ENCODE data around the gene KCNG1. TPM values are rescaled to one million over a fixed set of nuclear protein-coding genes. Genes with fewer than 3 reads are reported as not detected.

KCNG1 gene
- polyA plus RNA-seq, 1 donor from 2014 or later = 1.7 TPM

DNA sequence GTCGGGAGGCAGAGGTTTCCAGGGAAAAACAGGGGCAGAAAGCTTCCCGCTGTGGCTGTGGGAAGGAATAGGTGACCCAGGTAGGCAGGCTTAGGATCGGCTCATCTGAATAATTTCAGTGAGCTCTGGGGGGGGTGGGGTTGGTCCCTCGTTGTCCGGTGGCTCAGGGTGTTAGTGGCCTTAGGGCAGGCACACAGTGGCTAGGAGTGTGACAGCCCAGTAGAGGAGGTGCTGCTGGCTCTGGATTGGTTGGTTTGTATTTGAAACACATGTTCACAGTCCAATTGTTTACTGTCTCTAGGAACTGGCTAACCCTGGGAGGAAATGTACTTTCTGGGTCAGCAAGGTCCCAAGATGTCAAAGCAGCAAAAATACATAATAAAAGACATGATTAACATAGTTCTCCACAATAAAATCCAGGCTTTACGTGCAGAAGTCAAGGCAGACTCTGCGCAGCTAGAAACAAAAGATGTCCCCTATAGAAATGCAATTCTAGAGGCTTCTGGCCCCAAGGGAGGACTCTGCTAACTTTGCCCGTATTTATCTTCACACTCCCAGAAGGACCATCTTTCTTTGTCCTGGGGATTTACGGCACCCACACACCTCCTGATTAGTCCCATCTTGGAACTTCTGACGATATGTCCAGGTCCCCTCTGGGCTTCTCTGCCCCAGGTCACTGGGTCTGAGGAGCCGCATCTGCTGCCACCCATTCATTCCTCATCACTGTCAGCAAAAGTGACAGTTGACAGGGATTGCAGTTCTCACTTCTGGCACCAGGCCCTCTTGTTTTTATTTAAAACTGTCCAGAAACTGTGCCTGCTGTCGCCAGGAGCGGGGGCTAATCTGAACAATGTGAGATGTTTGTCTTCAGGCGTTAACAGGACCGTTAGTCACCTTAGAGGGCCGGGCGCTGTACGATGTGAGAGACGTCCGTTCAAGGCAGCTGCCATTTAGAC lies 45.6 kb downstream of the KCNG1 start:
- H3K4me3 ChIP-seq (ENCODE audit: low read length) = no peak overlapping the region
- no peaks in the 10 kb centered on the region for H3K79me2 ChIP-seq (replicated peaks; ENCODE audit: insufficient read depth, low read length)
- TF ChIP-seq, protein P1, sequence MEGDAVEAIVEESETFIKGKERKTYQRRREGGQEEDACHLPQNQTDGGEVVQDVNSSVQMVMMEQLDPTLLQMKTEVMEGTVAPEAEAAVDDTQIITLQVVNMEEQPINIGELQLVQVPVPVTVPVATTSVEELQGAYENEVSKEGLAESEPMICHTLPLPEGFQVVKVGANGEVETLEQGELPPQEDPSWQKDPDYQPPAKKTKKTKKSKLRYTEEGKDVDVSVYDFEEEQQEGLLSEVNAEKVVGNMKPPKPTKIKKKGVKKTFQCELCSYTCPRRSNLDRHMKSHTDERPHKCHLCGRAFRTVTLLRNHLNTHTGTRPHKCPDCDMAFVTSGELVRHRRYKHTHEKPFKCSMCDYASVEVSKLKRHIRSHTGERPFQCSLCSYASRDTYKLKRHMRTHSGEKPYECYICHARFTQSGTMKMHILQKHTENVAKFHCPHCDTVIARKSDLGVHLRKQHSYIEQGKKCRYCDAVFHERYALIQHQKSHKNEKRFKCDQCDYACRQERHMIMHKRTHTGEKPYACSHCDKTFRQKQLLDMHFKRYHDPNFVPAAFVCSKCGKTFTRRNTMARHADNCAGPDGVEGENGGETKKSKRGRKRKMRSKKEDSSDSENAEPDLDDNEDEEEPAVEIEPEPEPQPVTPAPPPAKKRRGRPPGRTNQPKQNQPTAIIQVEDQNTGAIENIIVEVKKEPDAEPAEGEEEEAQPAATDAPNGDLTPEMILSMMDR (IDR thresholded peaks at IDR 0.05; ENCODE audit: poor library complexity, severe bottlenecking) = no peak
- no peak for TF ChIP-seq SMC3 (conservative IDR thresholded peaks at IDR 0.05; ENCODE audit: poor library complexity)
- TF ChIP-seq, protein P2, sequence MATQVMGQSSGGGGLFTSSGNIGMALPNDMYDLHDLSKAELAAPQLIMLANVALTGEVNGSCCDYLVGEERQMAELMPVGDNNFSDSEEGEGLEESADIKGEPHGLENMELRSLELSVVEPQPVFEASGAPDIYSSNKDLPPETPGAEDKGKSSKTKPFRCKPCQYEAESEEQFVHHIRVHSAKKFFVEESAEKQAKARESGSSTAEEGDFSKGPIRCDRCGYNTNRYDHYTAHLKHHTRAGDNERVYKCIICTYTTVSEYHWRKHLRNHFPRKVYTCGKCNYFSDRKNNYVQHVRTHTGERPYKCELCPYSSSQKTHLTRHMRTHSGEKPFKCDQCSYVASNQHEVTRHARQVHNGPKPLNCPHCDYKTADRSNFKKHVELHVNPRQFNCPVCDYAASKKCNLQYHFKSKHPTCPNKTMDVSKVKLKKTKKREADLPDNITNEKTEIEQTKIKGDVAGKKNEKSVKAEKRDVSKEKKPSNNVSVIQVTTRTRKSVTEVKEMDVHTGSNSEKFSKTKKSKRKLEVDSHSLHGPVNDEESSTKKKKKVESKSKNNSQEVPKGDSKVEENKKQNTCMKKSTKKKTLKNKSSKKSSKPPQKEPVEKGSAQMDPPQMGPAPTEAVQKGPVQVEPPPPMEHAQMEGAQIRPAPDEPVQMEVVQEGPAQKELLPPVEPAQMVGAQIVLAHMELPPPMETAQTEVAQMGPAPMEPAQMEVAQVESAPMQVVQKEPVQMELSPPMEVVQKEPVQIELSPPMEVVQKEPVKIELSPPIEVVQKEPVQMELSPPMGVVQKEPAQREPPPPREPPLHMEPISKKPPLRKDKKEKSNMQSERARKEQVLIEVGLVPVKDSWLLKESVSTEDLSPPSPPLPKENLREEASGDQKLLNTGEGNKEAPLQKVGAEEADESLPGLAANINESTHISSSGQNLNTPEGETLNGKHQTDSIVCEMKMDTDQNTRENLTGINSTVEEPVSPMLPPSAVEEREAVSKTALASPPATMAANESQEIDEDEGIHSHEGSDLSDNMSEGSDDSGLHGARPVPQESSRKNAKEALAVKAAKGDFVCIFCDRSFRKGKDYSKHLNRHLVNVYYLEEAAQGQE (IDR thresholded peaks at IDR 0.05; ENCODE audit: borderline replicate concordance) = no peak
- no peak for TF ChIP-seq MXI1 (conservative IDR thresholded peaks at IDR 0.05; ENCODE audit: poor library complexity, severe bottlenecking)
- TF ChIP-seq RAD21 (conservative IDR thresholded peaks at IDR 0.05) = no peak
- no peak for TF ChIP-seq TAF1 (IDR thresholded peaks at IDR 0.05; ENCODE audit: low read depth)
- no peak for TF ChIP-seq EP300 (conservative IDR thresholded peaks at IDR 0.05; ENCODE audit: poor library complexity, severe bottlenecking)
- TF ChIP-seq POLR2AphosphoS5 (IDR thresholded peaks at IDR 0.05) = no peak
- no peak for TF ChIP-seq EZH2 (IDR thresholded peaks at IDR 0.05; ENCODE audit: borderline replicate concordance, insufficient read depth, low read length, poor library complexity, severe bottlenecking)
- H3K4me2 ChIP-seq (ENCODE audit: low read length) = no peak overlapping the region
- H3K9me3 ChIP-seq (ENCODE audit: low read length) = no peaks in the 10 kb centered on the region
- H3K9me2 ChIP-seq (ENCODE audit: insufficient read depth, low read length) = no peaks in the 10 kb centered on the region
- H3K27ac ChIP-seq (ENCODE audit: low read length) = no peak overlapping the region
- no peaks in the 10 kb centered on the region for H4K20me1 ChIP-seq (ENCODE audit: insufficient read depth)
- H3K36me3 ChIP-seq (ENCODE audit: insufficient read depth, low read length) = no peaks in the 10 kb centered on the region
- H3F3A ChIP-seq (ENCODE audit: insufficient read depth, low read length, poor library complexity, severe bottlenecking) = no peaks in the 10 kb centered on the region
- no peak overlapping the region for H2AFZ ChIP-seq (ENCODE audit: low read depth, low read length)
- no peak overlapping the region for H3K9ac ChIP-seq (ENCODE audit: low read length)
- H3K27me3 ChIP-seq (ENCODE audit: insufficient read depth, low read depth, low read length) = no peaks in the 10 kb centered on the region

DNA sequence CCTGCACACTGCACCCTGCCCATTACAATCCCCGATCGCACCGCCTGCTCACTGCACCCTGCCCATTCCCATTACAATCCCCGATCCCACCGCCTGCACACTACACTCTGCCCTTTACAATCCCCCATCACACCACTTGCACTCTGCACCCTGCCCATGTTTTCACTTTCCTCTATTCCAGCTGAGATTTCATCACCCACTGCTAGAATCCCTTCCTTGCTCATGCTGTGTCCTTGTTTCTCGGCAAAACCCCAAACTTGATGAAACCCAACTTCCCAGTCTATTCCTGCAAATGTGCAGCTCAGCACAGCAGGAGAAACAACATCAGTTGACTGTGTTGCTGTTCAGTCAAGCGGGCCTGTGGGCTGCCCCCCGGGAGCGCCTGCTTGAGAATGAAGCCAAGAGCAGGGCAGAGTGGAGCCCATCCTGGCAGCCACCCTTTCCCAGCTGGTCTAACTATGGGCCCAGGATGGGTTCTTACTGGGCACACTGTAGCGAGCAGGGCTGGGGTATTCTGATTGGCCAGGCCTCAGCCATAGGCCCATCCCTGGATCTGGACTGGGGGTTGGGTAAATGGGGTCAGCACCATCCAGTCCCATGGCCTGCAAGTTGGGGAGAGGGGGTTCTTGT lies 47.1 kb downstream of the KCNG1 start:
- TF ChIP-seq, protein P2 (IDR thresholded peaks at IDR 0.05; ENCODE audit: borderline replicate concordance) = no peak
- no peak for TF ChIP-seq MXI1 (conservative IDR thresholded peaks at IDR 0.05; ENCODE audit: poor library complexity, severe bottlenecking)
- TF ChIP-seq RAD21 (conservative IDR thresholded peaks at IDR 0.05) = no peak
- TF ChIP-seq POLR2AphosphoS5 (IDR thresholded peaks at IDR 0.05) = no peak
- no peak for TF ChIP-seq EZH2 (IDR thresholded peaks at IDR 0.05; ENCODE audit: borderline replicate concordance, insufficient read depth, low read length, poor library complexity, severe bottlenecking)
- TF ChIP-seq EP300 (conservative IDR thresholded peaks at IDR 0.05; ENCODE audit: poor library complexity, severe bottlenecking) = no peak
- no peak for TF ChIP-seq TAF1 (IDR thresholded peaks at IDR 0.05; ENCODE audit: low read depth)
- no peak for TF ChIP-seq SMC3 (conservative IDR thresholded peaks at IDR 0.05; ENCODE audit: poor library complexity)
- TF ChIP-seq, protein P1 (IDR thresholded peaks at IDR 0.05; ENCODE audit: poor library complexity, severe bottlenecking) = no peak
- Histone ChIP-seq H2AFZ (ENCODE audit: low read depth, low read length) (no peak overlapping the region), H4K20me1 (ENCODE audit: insufficient read depth) (no peaks in the 10 kb centered on the region)

More for the DNA sequence above, 47.1 kb downstream of the KCNG1 start:
- no peaks in the 10 kb centered on the region for H3K79me2 ChIP-seq (replicated peaks; ENCODE audit: insufficient read depth, low read length)
- H3K27me3 ChIP-seq (ENCODE audit: insufficient read depth, low read depth, low read length) = no peaks in the 10 kb centered on the region
- no peak overlapping the region for H3K9ac ChIP-seq (ENCODE audit: low read length)
- H3F3A ChIP-seq (ENCODE audit: insufficient read depth, low read length, poor library complexity, severe bottlenecking) = no peaks in the 10 kb centered on the region
- no peak overlapping the region for H3K4me3 ChIP-seq (ENCODE audit: low read length)
- no peaks in the 10 kb centered on the region for H3K9me2 ChIP-seq (ENCODE audit: insufficient read depth, low read length)
- H3K27ac ChIP-seq (ENCODE audit: low read length) = no peak overlapping the region
- no peaks in the 10 kb centered on the region for H3K9me3 ChIP-seq (ENCODE audit: low read length)
- H3K4me2 ChIP-seq (ENCODE audit: low read length) = no peak overlapping the region
- no peaks in the 10 kb centered on the region for H3K36me3 ChIP-seq (ENCODE audit: insufficient read depth, low read length)

Measured in neural cell (in vitro differentiated cells).